H1 (cell line): ENCODE results near the gene NCOA1. TPM values are rescaled to one million over a fixed set of nuclear protein-coding genes. Genes with fewer than 3 reads are reported as not detected.

Experiments
- POLR2AphosphoS5 ChIP-seq: IDR thresholded peaks from 2 replicates; pipeline ENCODE4 v1.6.1; 2011; ENCODE audit warnings: low read depth, low read length
- polyA plus RNA-seq, 7 experiments: library from polyadenylated mRNA; depleted of rRNA in 3 of 7; stranded (reverse) in 5 of 7; unstranded in 2 of 7; fragments of >200 nt in 5 of 7; fragments of 200-250 nt in 2 of 7; gene quantifications; 1 replicate in 5 of 7; 2 replicates in 1 of 7; 4 replicates in 1 of 7; pipeline versions ENCODE4 v1.2.1 to v1.2.3, GENCODE V29; 2011 to 2013; ENCODE audit warnings: missing spikeins in 2 of 7, mixed read lengths in 2 of 7
- total RNA-seq: library from RNA; stranded (reverse); fragmentation: NEBNext Ultra II Directional; extraction: Animal tissue kit (Norgen Biotek cat#: 25700); gene quantifications from 2 replicates; pipeline ENCODE4 v1.2.1, GENCODE V29; 2021

The NCOA1 gene
- total and polyA plus RNA-seq, 2 of the 8 experiments (the other 6 are each of a cell fraction or from before 2014, with no cell fraction given), result 12.8 to 17.9 TPM

- TF ChIP-seq POLR2AphosphoS5, result peak; percentile 91
Measured at GRCh38 chr2:24792874-24793760, 302.1 kb downstream of the NCOA1 start, which contains the start of the genes CENPO and PTRHD1 (continued).
